B cell (primary cell): ENCODE results near the gene TTLL8. TPM values are rescaled to one million over a fixed set of nuclear protein-coding genes. Genes with fewer than 3 reads are reported as not detected.

Source experiments
- ATAC-seq: fragments of 200-7000 bp; cut with Tn5 transposase; one replicate; pipeline ENCODE4 v1.10.0; 2021; ENCODE audit warnings: low read depth, mild to moderate bottlenecking, moderate number of reproducible peaks, moderate library complexity
- CTCF ChIA-PET: fragments of 350-600 bp; sonication (Branson Sonifier 250); formaldehyde crosslinking; loops from one replicate; lab custom pipeline; 2021; ENCODE audit warnings: antibody characterized with exemption, inconsistent platforms; lab: Charles Lee
- POLR2A ChIA-PET: fragments of 350-600 bp; sonication (Branson Sonifier 250); formaldehyde crosslinking; loops from one replicate; lab custom pipeline; 2021; ENCODE audit warnings: antibody characterized with exemption; lab: Charles Lee
- DNase-seq: peaks from one replicate; pipeline ENCODE4 v3.0.0; 2013
- H2AFZ ChIP-seq: 2 replicates; pipeline ENCODE4 v1.6.1; 2012; ENCODE audit warnings: mild to moderate bottlenecking, low read depth, low read length; ENCODE audit not compliant: insufficient read depth, poor library complexity, severe bottlenecking
- H3K27ac ChIP-seq, 2 donors: 1 replicate in 1 of 2; 2 replicates in 1 of 2; pipeline ENCODE4 v1.5.1; 2012 to 2013; ENCODE audit warnings: low read length in 2 of 2, mild to moderate bottlenecking in 2 of 2, moderate library complexity in 1 of 2
- H3K27me3 ChIP-seq, 4 experiments: fragments of 200-600 bp in 1 of 4; sonication (generic) in 1 of 4; replicated peaks in 1 of 4; 1 replicate in 2 of 4; 2 replicates in 2 of 4; pipeline versions ENCODE4 v1.6.1 to v1.7.0; 2013 to 2016; ENCODE audit warnings: low read length in 3 of 4, mild to moderate bottlenecking in 2 of 4, mixed read lengths in 1 of 4, moderate library complexity in 1 of 4; ENCODE audit not compliant: insufficient read depth in 4 of 4, control insufficient read depth in 3 of 4; ENCODE audit errors: control extremely low read depth in 1 of 4
- H3K36me3 ChIP-seq, 2 experiments: replicated peaks in 1 of 2; 1 replicate in 1 of 2; 2 replicates in 1 of 2; pipeline versions ENCODE4 v1.6.1 to v1.7.1; 2013; ENCODE audit warnings: low read length in 1 of 2; ENCODE audit not compliant: insufficient read depth in 2 of 2, control insufficient read depth in 1 of 2; ENCODE audit errors: control extremely low read depth in 1 of 2, extremely low read depth in 1 of 2
- H3K4me1 ChIP-seq, 2 donors: fragments of 200-600 bp in 1 of 2; sonication (generic) in 1 of 2; 1 replicate in 1 of 2; 2 replicates in 1 of 2; pipeline versions ENCODE4 v1.5.1 to v1.6.1; 2013 to 2017; ENCODE audit warnings: low read length in 2 of 2; ENCODE audit not compliant: control insufficient read depth in 2 of 2, insufficient read depth in 2 of 2
- H3K4me2 ChIP-seq: replicated peaks from 2 replicates; pipeline ENCODE3; 2012; ENCODE audit warnings: mild to moderate bottlenecking, low read depth, low read length; ENCODE audit not compliant: poor library complexity, severe bottlenecking
- H3K4me3 ChIP-seq, 5 experiments: fragments of 200-600 bp in 1 of 5; sonication (generic) in 1 of 5; 1 replicate in 3 of 5; 2 replicates in 2 of 5; pipeline versions ENCODE4 v1.5.1 to v1.7.0; 2011 to 2016; ENCODE audit warnings: low read length in 4 of 5, mild to moderate bottlenecking in 4 of 5, low read depth in 2 of 5, control low read depth in 1 of 5, moderate library complexity in 1 of 5; ENCODE audit not compliant: insufficient read depth in 1 of 5; ENCODE audit errors: control extremely low read depth in 1 of 5, extremely low read depth in 1 of 5
- H3K79me2 ChIP-seq: fragments of 200-600 bp; sonication (generic); one replicate; pipeline ENCODE4 v1.6.0; 2016; ENCODE audit warnings: low read length; ENCODE audit not compliant: control insufficient read depth, insufficient read depth
- H3K9ac ChIP-seq: fragments of 200-600 bp; sonication (generic); 2 replicates; pipeline ENCODE4 v1.6.1; 2017; ENCODE audit warnings: mild to moderate bottlenecking, low read length, moderate library complexity
- H3K9me3 ChIP-seq, 3 donors: one replicate each; pipeline versions ENCODE4 v1.6.1 to v1.7.1; 2013; ENCODE audit warnings: low read length in 2 of 3; ENCODE audit not compliant: control insufficient read depth in 2 of 3, insufficient read depth in 1 of 3; ENCODE audit errors: control extremely low read depth in 1 of 3
- H4K20me1 ChIP-seq: 2 replicates; pipeline ENCODE4 v1.6.0; 2012; ENCODE audit warnings: mild to moderate bottlenecking, low read length; ENCODE audit not compliant: insufficient read depth, control insufficient read depth, poor library complexity, severe bottlenecking
- H3K27ac Mint-ChIP-seq: one replicate; pipeline ENCODE4 v1.8.0; 2021; ENCODE audit warnings: mixed read lengths
- H3K27me3 Mint-ChIP-seq: one replicate; pipeline ENCODE4 v1.8.0; 2021; ENCODE audit warnings: mixed read lengths
- H3K4me1 Mint-ChIP-seq: one replicate; pipeline ENCODE4 v1.8.0; 2021; ENCODE audit warnings: mixed read lengths
- H3K4me3 Mint-ChIP-seq: one replicate; pipeline ENCODE4 v1.8.0; 2021; ENCODE audit warnings: mixed read lengths
- H3K9me3 Mint-ChIP-seq: one replicate; pipeline ENCODE4 v1.8.0; 2022; ENCODE audit warnings: mixed read lengths; ENCODE audit not compliant: insufficient read depth
- EZH2 ChIP-seq: IDR thresholded peaks from 2 replicates; pipeline ENCODE4 v1.6.1; 2012; ENCODE audit warnings: borderline replicate concordance, low read depth, mild to moderate bottlenecking, moderate library complexity, low read length; ENCODE audit not compliant: insufficient read depth, poor library complexity, severe bottlenecking
- WGBS: methylation state at CpG from one replicate; pipeline ENCODE4 v1.1.5; 2013; ENCODE audit warnings: missing lambda C conversion rate; ENCODE audit not compliant: insufficient coverage; 5-methylcytosine and 5-hydroxymethylcytosine counted together
- intact Hi-C: fragments of 100-400 bp; cut with micrococcal nuclease; formaldehyde crosslinking; loops from one replicate; pipeline ENCODE4 v1.10.0; 2022
- polyA plus RNA-seq: library from polyadenylated mRNA; depleted of rRNA; stranded (reverse); fragments of >200 nt; gene quantifications from 2 replicates; pipeline ENCODE4 v1.2.3, GENCODE V29; 2012
- total RNA-seq, 2 donors: library from RNA; stranded (reverse); fragments of 120-200 nt in 1 of 2; gene quantifications; 1 replicate in 1 of 2; 2 replicates in 1 of 2; pipeline versions ENCODE4 v1.2.3 to v1.2.4, GENCODE V29; 2013 to 2022
- TF ChIP-seq, protein P1 (sequence below): fragments of 200-600 bp; IDR thresholded peaks from one replicate; pipeline ENCODE4 v1.8.0; 2022; ENCODE audit warnings: antibody characterized with exemption, mild to moderate bottlenecking

TTLL8 gene
- total and polyA plus RNA-seq, 2 donors (not counting 1 experiment from before 2014, with no cell fraction given) = not detected

DNA sequence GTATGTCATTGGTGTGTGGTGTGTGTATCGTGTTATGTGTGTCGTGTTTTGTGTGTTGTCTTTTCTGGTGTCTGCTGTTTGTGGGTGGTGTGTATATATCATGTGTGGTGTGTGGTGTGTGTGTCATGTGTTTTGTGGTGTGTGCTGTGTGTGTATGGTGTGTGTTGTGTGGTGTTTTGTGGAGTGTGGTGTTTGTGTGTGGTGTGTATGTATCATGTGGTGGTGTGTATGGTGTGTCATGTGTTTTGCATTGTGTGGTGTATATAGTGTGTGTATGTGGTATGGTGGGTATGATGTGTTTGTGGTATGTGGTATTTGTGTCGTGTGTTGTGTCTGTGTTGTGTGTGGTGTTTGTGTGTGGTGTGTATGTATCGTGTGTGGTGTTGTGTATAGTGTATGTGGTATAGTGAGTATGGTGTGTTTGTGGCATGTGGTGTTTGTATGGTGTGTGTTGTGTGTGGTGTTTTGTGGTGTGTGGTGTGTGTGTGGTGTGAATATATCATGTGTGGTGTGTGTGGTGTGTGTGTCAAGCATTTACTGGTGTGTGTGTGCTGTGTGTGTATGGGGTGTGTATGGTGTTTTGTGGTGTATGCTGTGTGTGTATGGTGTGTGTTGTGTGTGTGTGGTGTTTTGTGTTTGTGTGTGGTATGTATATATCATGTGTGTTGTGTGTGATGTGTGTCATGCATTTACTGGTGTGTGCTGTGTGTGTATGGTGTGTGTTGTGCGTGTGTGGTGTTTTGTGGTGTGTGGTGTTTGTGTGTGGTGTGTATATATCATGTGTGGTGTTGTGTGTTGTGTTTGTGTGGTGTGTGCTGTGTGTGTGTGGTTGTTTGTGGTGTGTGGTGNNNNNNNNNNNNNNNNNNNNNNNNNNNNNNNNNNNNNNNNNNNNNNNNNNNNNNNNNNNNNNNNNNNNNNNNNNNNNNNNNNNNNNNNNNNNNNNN is 84.8 kb downstream of the TTLL8 start:
- ATAC-seq = no peak
- DNase-seq = peak; percentile 40
- H3K4me3 ChIP-seq = no peak overlapping the region
- TF ChIP-seq EZH2 = no peak
- TF ChIP-seq, protein P1, sequence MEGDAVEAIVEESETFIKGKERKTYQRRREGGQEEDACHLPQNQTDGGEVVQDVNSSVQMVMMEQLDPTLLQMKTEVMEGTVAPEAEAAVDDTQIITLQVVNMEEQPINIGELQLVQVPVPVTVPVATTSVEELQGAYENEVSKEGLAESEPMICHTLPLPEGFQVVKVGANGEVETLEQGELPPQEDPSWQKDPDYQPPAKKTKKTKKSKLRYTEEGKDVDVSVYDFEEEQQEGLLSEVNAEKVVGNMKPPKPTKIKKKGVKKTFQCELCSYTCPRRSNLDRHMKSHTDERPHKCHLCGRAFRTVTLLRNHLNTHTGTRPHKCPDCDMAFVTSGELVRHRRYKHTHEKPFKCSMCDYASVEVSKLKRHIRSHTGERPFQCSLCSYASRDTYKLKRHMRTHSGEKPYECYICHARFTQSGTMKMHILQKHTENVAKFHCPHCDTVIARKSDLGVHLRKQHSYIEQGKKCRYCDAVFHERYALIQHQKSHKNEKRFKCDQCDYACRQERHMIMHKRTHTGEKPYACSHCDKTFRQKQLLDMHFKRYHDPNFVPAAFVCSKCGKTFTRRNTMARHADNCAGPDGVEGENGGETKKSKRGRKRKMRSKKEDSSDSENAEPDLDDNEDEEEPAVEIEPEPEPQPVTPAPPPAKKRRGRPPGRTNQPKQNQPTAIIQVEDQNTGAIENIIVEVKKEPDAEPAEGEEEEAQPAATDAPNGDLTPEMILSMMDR = no peak
- ChIA-PET POLR2A (no interaction called here), CTCF (no interaction called here)
- intact Hi-C loops = loop anchor here (5.0 kb wide), 2 partner anchors 121 to 206 kb away; partner anchors contain the start of gene ZBED4
- no peak overlapping the region for H3K9ac ChIP-seq
- H3K79me2 ChIP-seq = peaks cover 6% of the 10 kb centered on the region
- H3K4me2 ChIP-seq = no peak overlapping the region
- Mint-ChIP-seq H3K27me3 (no peaks in the 10 kb centered on the region), H3K4me3 (no peak overlapping the region), H3K27ac (no peak overlapping the region), H3K4me1 (peaks cover 32% of the 10 kb centered on the region), H3K9me3 (no peaks in the 10 kb centered on the region)
- H4K20me1 ChIP-seq = peaks cover 9% of the 10 kb centered on the region
- no peaks in the 10 kb centered on the region for H3K9me3 ChIP-seq
- no peak overlapping the region for H3K27ac ChIP-seq
- WGBS = 87% methylated on average over 5 of the region's 5 CpGs
- H3K4me1 ChIP-seq = peaks cover 36 to 51% of the 10 kb centered on the region in 2 donors
- no peak overlapping the region for H2AFZ ChIP-seq
- no peaks in the 10 kb centered on the region for H3K36me3 ChIP-seq
- H3K27me3 ChIP-seq = no peaks in the 10 kb centered on the region
